Measurements from ENCODE around the gene KLRD1. TPM values are rescaled to one million over a fixed set of nuclear protein-coding genes. Genes with fewer than 3 reads are reported as not detected.

Gene KLRD1
- under 0.01 and 0.64 TPM in 2 replicates for total RNA-seq

GRCh38 chr12:10307630-10308029 is at the start of gene KLRD1:
Gene KLRD1, plus strand, starts transcription at chr12:10307870. Its CDS starts 208 bp downstream, at chr12:10308078.

Other genes with a start within 250 kb of the KLRD1 start
- 0.13 TPM in 1 of 2 replicates, not detected in the other for gene CLEC1A, start 208.9 kb upstream of the KLRD1 start, total RNA-seq
- gene CLEC7A, start 177.7 kb upstream of the KLRD1 start, total RNA-seq: under 0.01 TPM in 1 of 2 replicates, not detected in the other
- gene OLR1, start 135.7 kb upstream of the KLRD1 start, total RNA-seq: 4.0 and 10.1 TPM in 2 replicates
- 3.8 and 13.8 TPM in 2 replicates for gene TMEM52B, start 128.8 kb upstream of the KLRD1 start, total RNA-seq
- 69.3 and 89.6 TPM in 2 replicates for gene GABARAPL1, start 95.0 kb upstream of the KLRD1 start, total RNA-seq
- gene KLRK1, start 82.2 kb downstream of the KLRD1 start, total RNA-seq: 0.08 TPM in 1 of 2 replicates, not detected in the other
- gene KLRC4, start 101.9 kb downstream of the KLRD1 start, total RNA-seq: not detected in 2 replicates
- 0.39 TPM in 1 of 2 replicates, not detected in the other for gene KLRC3, start 112.7 kb downstream of the KLRD1 start, total RNA-seq
- gene KLRC2, start 128.1 kb downstream of the KLRD1 start, total RNA-seq: not detected in 2 replicates
- gene KLRC1, start 145.5 kb downstream of the KLRD1 start, total RNA-seq: not detected in 2 replicates
- 0.78 and 1.3 TPM in 2 replicates for gene EIF2S3B, start 198.0 kb downstream of the KLRD1 start, total RNA-seq